Nephron progenitor cell (in vitro differentiated cells): ENCODE measurements around the gene CD79B.

Experiments used
- DNase-seq: peaks from one replicate; pipeline ENCODE4 v3.0.0; 2021
- H3K27ac Mint-ChIP-seq: 2 replicates; pipeline ENCODE4 v1.8.0; 2021; ENCODE audit warnings: mild to moderate bottlenecking, moderate library complexity, mixed read lengths
- H3K27me3 Mint-ChIP-seq: 2 replicates; pipeline ENCODE4 v1.8.0; 2021; ENCODE audit warnings: mild to moderate bottlenecking, low read depth, mixed read lengths; ENCODE audit not compliant: poor library complexity
- H3K36me3 Mint-ChIP-seq: 2 replicates; pipeline ENCODE4 v1.8.0; 2021; ENCODE audit warnings: low read depth, mixed read lengths
- H3K4me1 Mint-ChIP-seq: 2 replicates; pipeline ENCODE4 v1.8.0; 2021; ENCODE audit warnings: mixed read lengths
- H3K4me3 Mint-ChIP-seq: 2 replicates; pipeline ENCODE4 v1.8.0; 2021; ENCODE audit warnings: mild to moderate bottlenecking, moderate library complexity, mixed read lengths
- H3K9me3 Mint-ChIP-seq: 2 replicates; pipeline ENCODE4 v1.8.0; 2021; ENCODE audit warnings: mild to moderate bottlenecking, moderate library complexity, mixed read lengths
- TF ChIP-seq, protein P1 (sequence below): fragments of 200-600 bp; sonication (generic); IDR thresholded peaks from 2 replicates; pipeline ENCODE4 v1.5.0; 2021; ENCODE audit warnings: antibody characterized with exemption

The CD79B gene

DNA sequence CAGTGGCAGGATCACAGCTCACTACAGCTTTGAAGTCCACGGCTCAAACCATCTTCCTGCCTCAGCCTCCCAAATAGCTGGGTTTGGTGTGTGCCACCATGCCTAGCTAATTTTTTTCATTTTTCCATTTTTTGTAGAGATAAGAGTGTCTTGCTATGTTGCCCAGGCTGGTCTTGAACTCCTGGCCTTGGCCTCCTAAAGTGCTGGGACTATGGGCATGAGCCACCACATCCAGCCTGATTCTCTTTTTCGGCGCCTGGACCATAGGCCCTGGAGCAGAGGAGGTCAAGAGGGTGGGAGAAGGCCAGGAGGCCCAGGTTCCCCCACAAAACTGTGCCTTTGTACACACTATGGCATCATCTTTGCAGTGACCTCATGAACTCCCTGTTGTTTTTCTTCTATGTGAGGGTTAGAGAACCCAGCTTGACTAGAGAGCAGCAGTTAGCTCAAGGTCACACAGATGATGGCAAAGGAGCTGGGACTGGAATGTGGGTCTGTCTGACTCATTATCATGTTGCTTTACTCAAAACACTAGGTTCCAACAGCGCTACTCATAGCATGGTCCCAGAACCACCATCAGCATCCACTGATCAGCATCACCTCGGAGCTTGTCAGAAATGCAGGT lies 24.3 kb upstream of the CD79B start:
- Mint-ChIP-seq H3K27me3 (peaks cover 31% of the 10 kb centered on the region), H3K4me3 (no peak overlapping the region), H3K9me3 (no peaks in the 10 kb centered on the region), H3K36me3 (no peaks in the 10 kb centered on the region), H3K27ac (no peak overlapping the region), H3K4me1 (peaks cover 11% of the 10 kb centered on the region)
- no peak for DNase-seq
- TF ChIP-seq, protein P1, sequence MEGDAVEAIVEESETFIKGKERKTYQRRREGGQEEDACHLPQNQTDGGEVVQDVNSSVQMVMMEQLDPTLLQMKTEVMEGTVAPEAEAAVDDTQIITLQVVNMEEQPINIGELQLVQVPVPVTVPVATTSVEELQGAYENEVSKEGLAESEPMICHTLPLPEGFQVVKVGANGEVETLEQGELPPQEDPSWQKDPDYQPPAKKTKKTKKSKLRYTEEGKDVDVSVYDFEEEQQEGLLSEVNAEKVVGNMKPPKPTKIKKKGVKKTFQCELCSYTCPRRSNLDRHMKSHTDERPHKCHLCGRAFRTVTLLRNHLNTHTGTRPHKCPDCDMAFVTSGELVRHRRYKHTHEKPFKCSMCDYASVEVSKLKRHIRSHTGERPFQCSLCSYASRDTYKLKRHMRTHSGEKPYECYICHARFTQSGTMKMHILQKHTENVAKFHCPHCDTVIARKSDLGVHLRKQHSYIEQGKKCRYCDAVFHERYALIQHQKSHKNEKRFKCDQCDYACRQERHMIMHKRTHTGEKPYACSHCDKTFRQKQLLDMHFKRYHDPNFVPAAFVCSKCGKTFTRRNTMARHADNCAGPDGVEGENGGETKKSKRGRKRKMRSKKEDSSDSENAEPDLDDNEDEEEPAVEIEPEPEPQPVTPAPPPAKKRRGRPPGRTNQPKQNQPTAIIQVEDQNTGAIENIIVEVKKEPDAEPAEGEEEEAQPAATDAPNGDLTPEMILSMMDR, result no peak

DNA sequence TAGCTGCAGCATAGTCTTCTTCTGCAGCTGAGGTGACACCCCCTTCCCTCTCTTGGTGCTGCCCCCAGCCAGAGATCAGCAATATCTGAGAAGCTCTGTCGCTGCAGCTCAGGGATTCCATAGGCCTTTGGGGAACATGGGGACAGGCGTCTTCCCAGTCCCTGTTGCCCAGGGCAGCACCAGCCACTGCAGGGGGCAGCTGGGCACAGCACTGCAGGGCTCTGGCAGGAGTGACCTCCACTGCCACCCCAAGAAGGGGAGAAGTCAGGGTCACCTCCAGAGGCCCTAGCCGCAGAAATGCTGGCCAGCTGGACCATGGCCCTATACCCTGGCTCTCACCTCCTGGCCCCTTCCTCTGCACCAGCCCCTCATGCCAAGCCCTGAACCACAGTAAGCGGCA lies 23.7 kb upstream of the CD79B start:
- Mint-ChIP-seq H3K4me3 (no peak overlapping the region), H3K36me3 (no peaks in the 10 kb centered on the region), H3K9me3 (no peaks in the 10 kb centered on the region), H3K4me1 (peaks cover 9% of the 10 kb centered on the region), H3K27ac (no peak overlapping the region), H3K27me3 (peaks cover 28% of the 10 kb centered on the region)
- TF ChIP-seq, protein P1, result no peak
- no peak for DNase-seq

DNA sequence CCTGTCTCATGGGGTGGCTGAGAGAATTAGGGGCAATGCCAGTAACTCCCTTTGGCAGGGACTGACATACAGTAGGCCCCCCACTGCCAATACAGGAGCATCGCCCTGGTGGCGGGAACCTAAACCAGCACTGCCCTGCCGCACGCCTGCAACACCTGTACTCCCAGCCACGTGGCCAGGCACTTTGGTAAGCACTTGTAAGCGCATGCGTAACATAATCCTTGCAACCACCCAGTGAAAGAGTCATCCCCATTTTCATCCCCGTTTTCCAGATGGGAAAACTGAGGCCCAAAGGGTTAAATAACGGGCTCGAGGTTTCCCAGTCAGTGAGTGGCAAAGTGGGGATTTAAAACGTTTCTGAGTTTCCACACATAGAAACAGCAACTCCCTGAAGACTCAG lies 23.1 kb upstream of the CD79B start:
- H3K27me3 Mint-ChIP-seq, result peaks cover 22% of the 10 kb centered on the region
- no peak overlapping the region for H3K4me3 Mint-ChIP-seq
- H3K36me3 Mint-ChIP-seq, result no peaks in the 10 kb centered on the region
- no peaks in the 10 kb centered on the region for H3K9me3 Mint-ChIP-seq
- H3K27ac Mint-ChIP-seq, result no peak overlapping the region
- H3K4me1 Mint-ChIP-seq, result peaks cover 9% of the 10 kb centered on the region
- no peak for DNase-seq
- TF ChIP-seq, protein P1, result no peak

- Mint-ChIP-seq H3K9me3 (no peaks in the 10 kb centered on the region), H3K4me1 (peaks cover 8% of the 10 kb centered on the region)
These were observed 22.4 kb upstream of the CD79B start for GRCh38 chr17:63954402-63955063.

GRCh38 chr17:63950940-63951907 lies 19.1 kb upstream of the CD79B start:
- H3K9me3 Mint-ChIP-seq, result no peaks in the 10 kb centered on the region
- H3K4me1 Mint-ChIP-seq, result peaks cover 19% of the 10 kb centered on the region
- TF ChIP-seq, protein P1, result peak; percentile 40
- peaks cover 13% of the 10 kb centered on the region for H3K27me3 Mint-ChIP-seq
- no peak for DNase-seq
- no peaks in the 10 kb centered on the region for H3K36me3 Mint-ChIP-seq
- no peak overlapping the region for H3K27ac Mint-ChIP-seq
- no peak overlapping the region for H3K4me3 Mint-ChIP-seq

More at GRCh38 chr17:63954402-63955063, 22.4 kb upstream of the CD79B start:
- Mint-ChIP-seq H3K36me3 (no peaks in the 10 kb centered on the region), H3K27me3 (peaks cover 17% of the 10 kb centered on the region), H3K4me3 (no peak overlapping the region), H3K27ac (no peak overlapping the region)
- DNase-seq, result no peak
- TF ChIP-seq, protein P1, result no peak
